ENCODE results near the gene PTPN9.
"Not testable (repeated sequence)": the region's sequence is repeated elsewhere in the genome, so short reads cannot be mapped to it uniquely, and the experiment has no call there.

PTPN9 gene

GRCh38 chr15:75452865-75453702, 126.0 kb downstream of the PTPN9 start:
- peak; percentile 42 for DNase-seq

GRCh38 chr15:75452364-75452864, 126.7 kb downstream of the PTPN9 start:
- peak; percentile 81 for DNase-seq

- peak; percentile 100 for DNase-seq
These were observed 127.3 kb downstream of the PTPN9 start, which contains the start of gene SIN3A for GRCh38 chr15:75451674-75452363. SIN3A (minus strand) TSS chr15:75451690; CDS start chr15:75430375, 21,315 bp downstream.

- DNase-seq = no peak
These were observed 127.9 kb downstream of the PTPN9 start for GRCh38 chr15:75451202-75451673.

DNA sequence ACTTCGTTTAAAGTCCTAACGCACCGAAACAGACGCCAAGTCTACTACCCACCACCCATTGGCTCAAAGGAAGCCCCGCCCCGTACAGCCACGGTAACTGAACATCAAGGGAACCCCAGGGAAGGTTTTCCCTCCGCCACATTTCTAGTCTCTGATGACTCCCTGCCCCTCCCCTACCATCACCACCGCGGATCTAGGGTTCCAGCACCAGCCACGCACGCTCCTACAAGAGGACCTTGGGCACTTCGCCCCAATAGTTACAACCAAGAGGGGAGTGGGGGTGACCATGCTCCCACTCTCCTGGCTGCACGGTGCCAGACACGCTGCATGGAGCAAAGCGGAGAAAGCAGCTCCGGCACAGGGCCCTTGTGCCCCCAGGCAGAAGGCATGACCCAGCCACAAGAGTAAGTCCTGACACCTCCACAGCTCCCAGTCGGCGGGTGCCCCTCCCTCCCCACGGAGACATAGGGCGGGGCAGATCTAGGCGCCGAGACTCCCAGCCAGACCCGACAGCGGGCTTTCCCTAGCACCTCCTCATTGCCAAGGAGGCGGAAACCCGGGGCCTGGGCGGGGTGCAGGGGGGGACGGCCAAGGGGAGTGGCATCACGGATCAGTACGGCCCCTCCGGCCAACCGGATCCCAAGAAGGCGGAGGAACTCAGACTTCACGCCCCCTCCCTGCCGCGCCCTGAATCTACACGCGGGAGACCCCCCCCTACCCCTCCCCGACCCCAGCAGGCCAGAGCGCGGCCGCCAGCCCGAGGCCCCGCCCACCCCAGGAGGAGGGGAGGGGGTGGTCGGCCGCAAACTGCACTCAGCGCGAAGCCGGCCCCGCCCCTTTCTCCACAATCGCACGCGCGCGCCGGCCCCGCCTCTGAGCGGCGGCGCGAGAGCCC, 128.6 kb downstream of the PTPN9 start:
- peak; percentile 97 for DNase-seq

- DNase-seq = no peak
These were observed 129.4 kb downstream of the PTPN9 start for GRCh38 chr15:75449585-75450306.

- DNase-seq = not testable (repeated sequence)
These were observed 130.9 kb downstream of the PTPN9 start for GRCh38 chr15:75448171-75448570.

GRCh38 chr15:75446151-75446550, 133.0 kb downstream of the PTPN9 start:
- no peak for DNase-seq

DNA sequence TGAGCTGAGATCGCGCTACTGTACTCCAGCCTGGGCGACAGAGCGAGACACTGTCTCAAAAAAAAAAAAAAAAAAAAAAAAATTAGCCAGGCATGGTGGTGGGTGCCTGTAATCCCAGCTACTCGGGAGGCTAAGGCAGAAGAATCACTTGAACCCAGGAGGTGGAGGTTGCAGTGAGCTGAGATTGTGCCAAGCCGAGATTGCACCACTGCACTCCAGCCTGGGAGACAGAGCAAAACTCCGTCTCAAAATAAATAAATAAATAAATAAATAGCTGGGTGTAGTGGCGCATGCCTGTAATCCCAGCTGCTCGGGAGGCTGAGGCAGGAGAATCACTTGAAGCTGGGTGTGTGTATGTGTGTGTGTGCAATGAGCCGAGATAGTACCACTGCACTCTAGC, 133.8 kb downstream of the PTPN9 start:
- not testable (repeated sequence) for DNase-seq

DNA sequence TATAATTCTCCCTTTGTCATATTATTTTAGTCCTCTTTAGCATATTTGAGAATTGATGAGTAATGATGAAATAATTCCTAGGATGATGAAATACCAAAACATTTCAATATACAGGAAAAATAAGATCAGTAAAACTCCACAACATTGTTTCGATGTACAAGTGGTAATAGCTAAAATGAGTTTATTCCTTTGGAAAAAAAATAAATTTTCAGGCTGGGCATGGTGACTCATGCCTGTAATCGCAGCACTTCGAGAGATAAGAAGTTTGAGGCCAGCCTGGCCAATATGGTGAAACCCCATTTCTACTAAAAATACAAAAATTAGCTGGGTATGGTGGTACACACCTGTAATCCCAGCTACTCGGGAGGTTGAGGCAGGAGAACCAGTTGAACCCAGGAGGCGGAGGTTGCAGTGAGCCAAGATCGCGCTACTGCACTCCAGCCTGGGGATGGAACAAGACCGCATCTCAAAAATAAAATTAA, 135.1 kb downstream of the PTPN9 start:
- DNase-seq = peak; percentile 44

DNA sequence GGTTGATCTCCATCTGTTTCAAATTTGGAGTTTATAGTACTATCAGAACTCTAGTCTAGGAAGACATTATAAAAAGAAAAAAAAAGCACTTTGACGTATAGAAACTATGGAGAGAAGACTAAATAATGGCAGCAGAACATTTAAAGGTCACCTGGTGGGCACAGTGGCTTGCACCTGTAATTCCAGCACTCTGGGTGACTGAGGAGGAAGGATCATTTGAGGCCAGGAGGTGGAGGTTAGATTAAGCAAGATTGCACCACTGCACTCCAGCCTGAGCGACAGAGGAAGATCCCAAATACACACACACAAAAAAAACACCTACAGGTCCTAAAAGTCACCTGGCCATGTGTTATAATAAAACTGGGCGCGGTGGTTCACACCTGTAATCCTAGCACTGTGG, 141.4 kb downstream of the PTPN9 start:
- DNase-seq = no peak

GRCh38 chr15:75436881-75437280, 142.2 kb downstream of the PTPN9 start:
- no peak for DNase-seq

- no peak for DNase-seq
These were observed 147.4 kb downstream of the PTPN9 start for GRCh38 chr15:75431682-75432081.

DNA sequence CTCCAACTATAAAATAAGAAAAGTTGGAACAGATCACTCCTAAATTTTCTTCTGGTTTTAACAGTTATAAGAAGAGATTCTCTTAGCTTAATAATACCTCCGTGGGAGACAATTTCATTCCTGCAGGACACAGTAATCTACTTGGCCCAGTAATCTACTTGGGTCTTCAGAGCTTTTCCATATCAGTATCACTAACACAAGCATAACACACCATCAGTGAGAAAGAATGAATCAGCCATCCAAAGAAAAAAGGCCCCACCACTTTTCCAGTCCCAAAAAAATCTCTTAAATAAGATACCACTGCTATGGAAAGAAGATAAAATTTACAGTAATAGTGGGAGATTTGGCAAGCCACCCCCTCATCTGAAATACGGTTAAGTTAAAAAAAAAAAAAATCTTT, 147.8 kb downstream of the PTPN9 start:
- DNase-seq = peak; percentile 14

- no peak for DNase-seq
These were observed 148.9 kb downstream of the PTPN9 start for GRCh38 chr15:75430259-75430658.

GRCh38 chr15:75428152-75428551, 151.0 kb downstream of the PTPN9 start:
- DNase-seq = no peak

DNA sequence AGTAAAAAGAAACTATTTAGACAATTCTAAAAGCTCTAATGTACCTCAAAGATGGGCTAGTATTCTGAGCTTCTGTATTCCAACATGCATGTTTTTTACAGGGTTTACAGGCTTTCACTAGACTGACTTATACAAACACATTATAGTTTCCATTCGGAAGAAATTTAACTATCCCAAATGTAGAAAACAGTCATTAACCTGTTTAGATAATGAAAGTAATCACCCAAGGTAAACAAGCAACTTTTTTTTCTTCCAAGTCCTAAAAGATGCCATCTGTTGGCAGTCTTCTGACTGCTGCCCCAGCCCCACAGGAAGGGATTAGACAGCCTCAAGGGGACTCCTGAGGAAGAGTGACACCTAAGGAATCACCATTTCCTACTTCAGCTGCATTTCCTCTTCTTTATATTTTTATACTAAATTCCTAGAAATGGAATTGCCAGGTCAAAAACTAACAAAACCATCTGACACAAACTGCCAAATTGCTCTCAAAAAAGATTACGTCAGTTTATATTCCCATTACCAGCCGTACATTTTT, 153.1 kb downstream of the PTPN9 start:
- no peak for DNase-seq

- no peak for DNase-seq
These were observed 156.6 kb downstream of the PTPN9 start for GRCh38 chr15:75422554-75422953.

GRCh38 chr15:75420698-75421097, 158.4 kb downstream of the PTPN9 start:
- DNase-seq = no peak

DNA sequence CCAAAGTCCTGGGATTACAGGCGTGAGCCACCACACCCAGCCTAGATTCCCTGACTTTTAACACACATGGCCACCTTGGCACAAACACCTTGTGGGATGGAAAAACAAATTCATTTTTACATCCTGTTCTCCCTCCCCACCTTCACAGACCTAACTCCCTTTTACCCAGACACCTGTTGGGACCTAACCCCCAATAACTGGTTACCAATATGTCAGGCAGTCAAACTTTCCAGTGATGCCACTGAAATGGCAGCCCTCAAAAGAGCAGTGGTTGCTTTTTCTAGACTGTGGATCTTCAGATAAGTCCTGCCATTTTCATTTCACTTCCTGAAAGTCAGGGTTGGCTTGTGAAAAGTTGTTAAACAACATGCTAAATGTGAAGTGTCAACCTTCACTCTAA, 162.5 kb downstream of the PTPN9 start:
- no peak for DNase-seq

All from NCI-H226 (cell line).